Body of pancreas (tissue), 4 donors: ENCODE results near the gene DCAF11.

Experiments used
- CTCF ChIP-seq, 7 experiments: fragments of 450-650 bp in 4 of 7; fragments of 200-600 bp in 3 of 7; sonication (generic) in 3 of 7; IDR thresholded peaks; one replicate each; pipeline ENCODE4 v1.5.1; 2016 to 2019; ENCODE audit warnings: antibody characterized with exemption in 7 of 7
- POLR2A ChIP-seq, 3 donors: fragments of 450-650 bp; IDR thresholded peaks; one replicate each; pipeline ENCODE4 v1.6.1; 2016; ENCODE audit warnings: antibody characterized with exemption in 3 of 3, mild to moderate bottlenecking in 2 of 3

DNA sequence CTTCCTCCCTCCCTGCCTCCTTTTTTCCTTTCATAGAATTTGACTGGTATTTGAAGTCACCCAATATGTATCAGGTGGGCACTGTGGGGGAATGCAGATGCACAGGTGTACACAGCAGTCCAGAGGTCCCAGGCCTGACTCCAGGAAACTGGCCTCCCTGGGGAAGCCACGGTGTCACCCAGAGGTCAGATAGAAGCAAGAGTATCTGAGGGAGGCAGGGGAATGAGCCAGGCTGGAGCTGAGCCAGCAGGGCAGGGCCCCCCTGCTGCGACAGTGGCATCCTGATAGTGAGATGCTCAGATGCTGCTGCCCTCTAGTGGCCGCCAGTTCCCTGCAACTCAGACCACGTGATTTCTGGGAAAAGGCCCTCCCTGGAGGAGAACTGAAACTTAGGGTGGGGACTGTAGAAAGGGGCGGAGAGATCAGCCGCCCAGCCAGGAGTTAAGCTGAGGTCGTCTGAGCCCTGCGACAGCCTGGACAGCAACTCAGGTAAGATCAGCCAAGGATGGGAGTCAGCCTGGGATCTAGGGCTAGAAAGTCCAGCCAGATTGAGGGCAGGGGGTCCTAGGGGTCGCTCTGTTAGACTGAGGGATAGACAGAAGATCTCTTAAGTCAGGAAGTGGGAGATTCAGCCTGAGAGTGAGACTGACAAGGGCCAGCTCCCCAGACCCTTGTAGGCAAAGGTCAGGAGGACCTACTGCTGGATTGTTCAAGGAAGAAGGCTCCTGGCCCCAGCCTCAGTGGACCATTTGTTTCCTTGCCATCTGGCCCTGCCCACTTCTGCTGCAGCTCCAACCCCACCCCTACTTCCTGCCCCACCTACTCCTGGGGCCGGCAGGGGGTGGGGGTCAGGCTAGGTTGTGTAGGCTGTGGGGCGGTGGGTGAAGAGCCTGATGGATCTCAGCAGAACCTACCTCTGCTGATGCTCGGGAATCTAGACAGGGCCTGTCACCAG is 46.5 kb downstream of the DCAF11 start, which contains the start of gene IRF9:
- peak; percentile 91 to 99 (median 98) for TF ChIP-seq CTCF (IDR thresholded peaks at IDR 0.05)
- peak; percentile 10 to 81 (median 79) for TF ChIP-seq POLR2A (IDR thresholded peaks at IDR 0.05)
